ENCODE results near the gene SIRT1. TPM values are rescaled to one million over a fixed set of nuclear protein-coding genes. Genes with fewer than 3 reads are reported as not detected.

SIRT1 gene
- total RNA-seq, 1 donor from 2014 or later, result 23.4 TPM

DNA sequence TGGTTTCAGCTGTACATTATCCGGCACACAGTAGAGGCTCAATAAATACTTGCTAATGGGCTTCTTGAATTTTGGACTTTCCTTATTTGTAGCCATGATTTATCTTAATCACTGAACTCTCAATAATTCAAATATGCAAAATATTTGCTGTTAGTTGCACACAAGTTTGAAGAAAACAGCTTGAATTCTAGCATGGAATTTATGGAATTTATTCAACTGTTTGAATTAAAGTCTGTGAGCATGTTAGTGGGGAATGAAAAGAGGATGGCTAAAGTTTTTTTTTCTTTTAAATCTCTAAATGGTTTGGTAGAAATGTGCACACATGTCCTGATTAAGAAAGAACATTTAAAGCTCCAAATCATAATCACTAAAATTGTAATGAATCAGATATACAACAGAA lies 42.5 kb downstream of the SIRT1 start:
- no peaks in the 10 kb centered on the region for H3K27me3 ChIP-seq
- TF ChIP-seq, protein P1, sequence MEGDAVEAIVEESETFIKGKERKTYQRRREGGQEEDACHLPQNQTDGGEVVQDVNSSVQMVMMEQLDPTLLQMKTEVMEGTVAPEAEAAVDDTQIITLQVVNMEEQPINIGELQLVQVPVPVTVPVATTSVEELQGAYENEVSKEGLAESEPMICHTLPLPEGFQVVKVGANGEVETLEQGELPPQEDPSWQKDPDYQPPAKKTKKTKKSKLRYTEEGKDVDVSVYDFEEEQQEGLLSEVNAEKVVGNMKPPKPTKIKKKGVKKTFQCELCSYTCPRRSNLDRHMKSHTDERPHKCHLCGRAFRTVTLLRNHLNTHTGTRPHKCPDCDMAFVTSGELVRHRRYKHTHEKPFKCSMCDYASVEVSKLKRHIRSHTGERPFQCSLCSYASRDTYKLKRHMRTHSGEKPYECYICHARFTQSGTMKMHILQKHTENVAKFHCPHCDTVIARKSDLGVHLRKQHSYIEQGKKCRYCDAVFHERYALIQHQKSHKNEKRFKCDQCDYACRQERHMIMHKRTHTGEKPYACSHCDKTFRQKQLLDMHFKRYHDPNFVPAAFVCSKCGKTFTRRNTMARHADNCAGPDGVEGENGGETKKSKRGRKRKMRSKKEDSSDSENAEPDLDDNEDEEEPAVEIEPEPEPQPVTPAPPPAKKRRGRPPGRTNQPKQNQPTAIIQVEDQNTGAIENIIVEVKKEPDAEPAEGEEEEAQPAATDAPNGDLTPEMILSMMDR (IDR thresholded peaks at IDR 0.05), result no peak
- ATAC-seq (no peak), DNase-seq (no peak)
- H3K9me3 ChIP-seq, result no peaks in the 10 kb centered on the region
- no peaks in the 10 kb centered on the region for H3K4me1 ChIP-seq
- intact Hi-C loops (cut with DNase I), result no loop called here
- H3K27ac ChIP-seq, result no peak overlapping the region
- peaks cover 73% of the 10 kb centered on the region for H3K36me3 ChIP-seq
- no peak overlapping the region for H3K4me3 ChIP-seq

DNA sequence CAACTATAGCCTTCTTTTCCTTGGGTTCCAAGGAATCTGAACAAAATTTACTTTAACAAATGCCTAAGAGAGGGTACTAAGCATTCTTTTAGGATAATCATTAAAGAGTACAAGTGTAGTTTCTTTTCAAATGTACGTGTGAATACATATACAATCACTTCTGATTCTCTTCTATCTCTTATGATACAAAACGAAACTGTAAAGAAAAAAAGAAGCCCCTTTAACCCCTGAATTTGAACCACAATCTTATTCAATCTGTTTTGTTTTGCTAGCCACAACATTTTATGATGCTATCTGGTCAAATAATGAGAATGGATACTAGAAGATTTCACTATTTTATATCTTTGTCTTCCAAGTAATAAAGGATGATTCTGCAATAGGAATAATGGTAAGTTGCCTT lies 48.7 kb downstream of the SIRT1 start:
- ATAC-seq (no peak), DNase-seq (no peak)
- H3K4me1 ChIP-seq, result no peaks in the 10 kb centered on the region
- H3K27me3 ChIP-seq, result no peaks in the 10 kb centered on the region
- no peak overlapping the region for H3K27ac ChIP-seq
- intact Hi-C loops (cut with DNase I), result no loop called here
- no peak overlapping the region for H3K4me3 ChIP-seq
- peaks cover 76% of the 10 kb centered on the region for H3K36me3 ChIP-seq
- no peaks in the 10 kb centered on the region for H3K9me3 ChIP-seq
- TF ChIP-seq, protein P1 (IDR thresholded peaks at IDR 0.05), result no peak

DNA sequence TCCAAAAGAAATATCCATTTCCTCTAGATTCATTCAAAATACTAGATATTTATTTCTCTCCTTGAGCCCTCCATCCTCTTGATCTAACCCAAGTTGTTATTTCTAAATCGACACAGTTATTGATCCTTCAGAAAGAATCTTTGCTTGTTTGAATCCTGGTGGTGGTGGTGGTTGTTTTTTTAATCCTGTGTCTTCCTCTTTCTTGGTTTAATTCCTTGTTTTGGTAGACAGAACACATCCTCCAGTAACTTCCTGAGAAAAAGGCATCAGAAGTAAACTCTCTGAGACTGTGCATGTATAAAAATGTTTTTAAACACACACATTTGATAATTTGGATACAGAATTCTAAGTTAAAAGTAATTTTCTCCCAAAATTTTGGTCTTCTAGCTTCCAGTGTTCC lies 49.9 kb downstream of the SIRT1 start:
- Histone ChIP-seq H3K4me3 (no peak overlapping the region), H3K36me3 (peaks cover 72% of the 10 kb centered on the region), H3K27me3 (no peaks in the 10 kb centered on the region), H3K9me3 (no peaks in the 10 kb centered on the region), H3K27ac (no peak overlapping the region), H3K4me1 (no peaks in the 10 kb centered on the region)
- intact Hi-C loops (cut with DNase I), result no loop called here
- TF ChIP-seq, protein P1 (IDR thresholded peaks at IDR 0.05), result no peak
- DNase-seq (no peak), ATAC-seq (no peak)

DNA sequence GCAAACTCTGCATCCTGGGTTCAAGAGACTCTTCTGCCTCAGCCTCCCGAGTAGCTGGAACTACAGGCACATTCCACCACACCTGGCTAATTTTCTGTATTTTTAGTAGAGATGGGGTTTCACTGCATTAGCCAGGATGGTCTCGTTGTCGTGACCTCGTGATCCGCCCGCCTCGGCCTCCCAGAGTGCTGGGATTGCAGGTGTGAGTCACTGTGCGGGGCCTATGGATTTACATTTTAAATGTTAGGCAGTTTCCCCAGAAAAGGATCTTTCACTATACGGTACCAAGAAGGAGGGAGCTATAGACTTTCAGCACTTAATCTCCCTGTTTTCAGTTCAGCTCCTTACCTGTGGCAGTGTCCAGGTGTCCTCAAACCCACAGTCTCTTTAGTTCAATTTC lies 50.8 kb downstream of the SIRT1 start:
- H3K36me3 ChIP-seq, result peaks cover 67% of the 10 kb centered on the region
- intact Hi-C loops (cut with DNase I), result no loop called here

DNA sequence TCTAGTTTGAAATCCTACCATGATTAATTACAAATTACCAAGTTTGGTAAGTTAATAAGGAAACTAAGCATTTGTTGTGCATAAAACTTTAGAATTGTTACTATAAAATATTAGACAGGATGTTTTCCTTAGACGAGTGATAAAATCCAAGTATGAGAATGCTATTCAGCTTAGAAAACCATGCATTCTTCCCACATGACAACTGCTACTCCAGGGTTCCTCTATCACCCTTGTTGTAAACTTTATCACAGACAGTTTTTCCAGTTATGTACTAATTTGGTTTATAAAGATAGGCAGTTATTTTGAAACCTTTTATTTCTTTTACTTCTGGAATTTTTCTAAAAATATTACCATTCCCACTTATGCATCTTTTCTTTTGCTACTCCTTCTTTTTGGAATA lies 52.0 kb downstream of the SIRT1 start:
- TF ChIP-seq, protein P1 (IDR thresholded peaks at IDR 0.05), result no peak
- Histone ChIP-seq H3K4me1 (no peaks in the 10 kb centered on the region), H3K9me3 (no peaks in the 10 kb centered on the region), H3K27me3 (no peaks in the 10 kb centered on the region), H3K27ac (no peak overlapping the region), H3K36me3 (peaks cover 55% of the 10 kb centered on the region), H3K4me3 (no peak overlapping the region)
- no peak for ATAC-seq
- intact Hi-C loops (cut with DNase I), result no loop called here
- DNase-seq, result no peak

More for the DNA sequence above, 50.8 kb downstream of the SIRT1 start:
- Histone ChIP-seq H3K4me1 (no peaks in the 10 kb centered on the region), H3K27me3 (no peaks in the 10 kb centered on the region), H3K27ac (no peak overlapping the region), H3K4me3 (no peak overlapping the region), H3K9me3 (no peaks in the 10 kb centered on the region)
- no peak for ATAC-seq
- TF ChIP-seq, protein P1 (IDR thresholded peaks at IDR 0.05), result no peak
- DNase-seq, result no peak

DNA sequence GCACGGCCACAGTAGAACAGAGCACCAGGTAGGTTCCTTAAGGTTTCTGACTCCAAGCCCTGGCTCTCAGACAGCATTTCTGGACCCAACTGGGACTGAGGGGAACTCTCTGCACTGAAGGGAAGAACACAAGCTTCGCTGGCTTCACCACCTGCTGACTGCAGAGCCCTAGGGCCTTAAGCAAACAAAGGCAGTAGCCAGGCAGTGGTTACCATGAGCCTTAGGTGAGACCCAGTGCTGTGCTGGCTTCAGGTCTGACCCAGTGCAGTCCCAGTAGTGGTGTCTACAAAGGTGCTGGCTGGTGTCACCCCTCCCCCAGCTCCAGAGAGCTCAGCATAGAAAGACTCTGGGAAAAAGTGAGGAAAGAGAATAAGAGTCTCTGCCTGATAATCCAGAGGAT lies 59.5 kb downstream of the SIRT1 start:
- Histone ChIP-seq H3K4me3 (no peak overlapping the region), H3K4me1 (no peaks in the 10 kb centered on the region), H3K36me3 (peaks cover 52% of the 10 kb centered on the region), H3K9me3 (no peaks in the 10 kb centered on the region), H3K27ac (no peak overlapping the region), H3K27me3 (no peaks in the 10 kb centered on the region)
- ATAC-seq (no peak), DNase-seq (no peak)
- intact Hi-C loops (cut with DNase I), result no loop called here
- TF ChIP-seq, protein P1 (IDR thresholded peaks at IDR 0.05), result no peak

All from upper lobe of right lung (tissue), 1 donor.